DND-41 (cell line): Measurements from ENCODE around the gene KAZN.

Source experiments
- CTCF ChIP-seq: IDR thresholded peaks from 2 replicates; pipeline ENCODE4 v1.5.1; 2012; ENCODE audit warnings: borderline replicate concordance, low read length, moderate library complexity, mild to moderate bottlenecking; ENCODE audit not compliant: poor library complexity, severe bottlenecking; ENCODE audit errors: extremely low read depth
- EZH2 ChIP-seq: IDR thresholded peaks from 3 replicates; pipeline ENCODE4 v1.6.1; 2012; ENCODE audit warnings: borderline replicate concordance, low read depth, mild to moderate bottlenecking, moderate library complexity, low read length, inconsistent platforms; ENCODE audit not compliant: severe bottlenecking

DNA sequence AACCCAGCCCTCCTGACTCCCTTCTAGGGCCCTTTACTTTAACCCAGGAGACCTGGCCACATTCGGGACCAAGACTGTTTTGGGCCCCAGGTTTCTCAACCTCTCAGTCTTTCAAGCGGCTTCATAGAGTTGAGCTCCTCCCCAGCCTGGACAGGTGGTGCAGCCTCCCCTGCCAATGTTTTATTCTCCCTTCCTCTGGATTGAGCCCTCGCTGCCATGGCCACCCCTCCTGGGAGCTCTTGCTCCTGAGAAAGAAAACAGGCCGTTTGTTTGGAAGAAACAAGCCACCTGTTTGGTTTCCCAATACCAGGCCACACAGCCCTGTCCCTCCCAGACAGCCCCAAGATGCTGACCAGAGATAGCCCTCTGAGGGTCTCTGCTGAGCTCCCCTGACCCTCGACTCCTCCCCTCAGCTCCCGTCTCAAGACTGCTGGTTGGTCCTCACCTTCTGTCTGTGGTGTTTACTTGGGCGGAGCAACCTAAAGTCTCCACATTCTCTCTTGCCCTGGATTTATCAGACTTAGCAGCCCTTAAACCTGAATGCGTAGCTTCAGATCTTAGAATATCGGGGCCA is 558.4 kb downstream of the KAZN start:
- no peak for TF ChIP-seq CTCF
- TF ChIP-seq EZH2 = no peak
